NB4 (cell line): Measurements from ENCODE around the gene DIS3L.

Experiments used
- DNase-seq: peaks from one replicate; pipeline ENCODE4 v3.0.0; 2010; ENCODE audit warnings: low read depth
- H3K4me3 ChIP-seq: one replicate; pipeline ENCODE4 v1.5.1; 2011; ENCODE audit warnings: mild to moderate bottlenecking, low read depth, low read length, moderate library complexity
- MAX ChIP-seq: IDR thresholded peaks from 2 replicates; pipeline ENCODE4 v1.6.1; 2011; ENCODE audit warnings: low read depth, low read length
- MYC ChIP-seq: IDR thresholded peaks from 2 replicates; pipeline ENCODE4 v1.6.1; 2011; ENCODE audit warnings: low read depth, low read length
- POLR2A ChIP-seq: IDR thresholded peaks from 2 replicates; pipeline ENCODE4 v1.6.1; 2011; ENCODE audit warnings: mild to moderate bottlenecking; ENCODE audit not compliant: insufficient read length; ENCODE audit errors: extremely low read depth
- TF ChIP-seq, protein P1 (sequence below): IDR thresholded peaks from one replicate; pipeline ENCODE4 v1.5.1; 2012; ENCODE audit warnings: low read depth, low read length

Gene DIS3L

DNA sequence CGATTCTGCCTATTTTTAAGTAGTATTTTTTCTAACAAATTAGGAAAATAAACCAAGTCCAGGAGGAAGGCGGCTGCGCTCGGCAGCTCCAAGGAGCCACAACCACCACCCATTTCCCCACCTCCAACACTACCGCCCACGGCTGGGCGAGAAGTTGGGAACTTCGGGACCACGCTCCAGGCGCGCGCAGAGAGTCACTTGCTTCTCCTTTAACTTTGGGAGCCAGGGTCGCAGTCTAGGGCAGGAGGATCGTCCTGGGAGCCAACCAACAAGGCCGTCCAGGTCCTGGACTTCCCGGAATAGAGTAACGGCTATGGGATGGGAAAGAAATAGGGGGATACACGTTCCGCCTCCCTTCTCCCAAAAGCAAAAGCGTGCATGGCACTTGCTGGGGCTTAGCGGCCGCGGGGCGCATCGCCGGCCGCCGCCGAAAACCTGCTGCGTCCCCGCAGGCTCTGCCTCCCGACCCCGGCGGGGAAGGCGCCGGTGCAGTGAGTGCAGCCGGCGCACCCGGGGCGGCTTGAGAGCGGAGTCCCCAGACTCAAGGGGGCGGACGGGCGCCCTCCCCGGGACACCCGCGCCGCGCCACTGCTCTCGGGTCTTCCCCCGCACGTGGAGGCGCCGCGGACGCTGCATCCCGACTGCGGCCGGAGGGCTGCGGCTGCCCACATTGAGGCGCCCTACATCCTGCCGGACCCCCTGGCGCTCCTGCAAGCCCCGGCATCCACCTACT is 40.5 kb upstream of the DIS3L start:
- DNase-seq, result peak; percentile 51
- peak overlapping the region; percentile 16 for H3K4me3 ChIP-seq
- TF ChIP-seq, protein P1, sequence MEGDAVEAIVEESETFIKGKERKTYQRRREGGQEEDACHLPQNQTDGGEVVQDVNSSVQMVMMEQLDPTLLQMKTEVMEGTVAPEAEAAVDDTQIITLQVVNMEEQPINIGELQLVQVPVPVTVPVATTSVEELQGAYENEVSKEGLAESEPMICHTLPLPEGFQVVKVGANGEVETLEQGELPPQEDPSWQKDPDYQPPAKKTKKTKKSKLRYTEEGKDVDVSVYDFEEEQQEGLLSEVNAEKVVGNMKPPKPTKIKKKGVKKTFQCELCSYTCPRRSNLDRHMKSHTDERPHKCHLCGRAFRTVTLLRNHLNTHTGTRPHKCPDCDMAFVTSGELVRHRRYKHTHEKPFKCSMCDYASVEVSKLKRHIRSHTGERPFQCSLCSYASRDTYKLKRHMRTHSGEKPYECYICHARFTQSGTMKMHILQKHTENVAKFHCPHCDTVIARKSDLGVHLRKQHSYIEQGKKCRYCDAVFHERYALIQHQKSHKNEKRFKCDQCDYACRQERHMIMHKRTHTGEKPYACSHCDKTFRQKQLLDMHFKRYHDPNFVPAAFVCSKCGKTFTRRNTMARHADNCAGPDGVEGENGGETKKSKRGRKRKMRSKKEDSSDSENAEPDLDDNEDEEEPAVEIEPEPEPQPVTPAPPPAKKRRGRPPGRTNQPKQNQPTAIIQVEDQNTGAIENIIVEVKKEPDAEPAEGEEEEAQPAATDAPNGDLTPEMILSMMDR, result no peak
- TF ChIP-seq MAX, result no peak
- no peak for TF ChIP-seq MYC
- TF ChIP-seq POLR2A, result no peak

DNA sequence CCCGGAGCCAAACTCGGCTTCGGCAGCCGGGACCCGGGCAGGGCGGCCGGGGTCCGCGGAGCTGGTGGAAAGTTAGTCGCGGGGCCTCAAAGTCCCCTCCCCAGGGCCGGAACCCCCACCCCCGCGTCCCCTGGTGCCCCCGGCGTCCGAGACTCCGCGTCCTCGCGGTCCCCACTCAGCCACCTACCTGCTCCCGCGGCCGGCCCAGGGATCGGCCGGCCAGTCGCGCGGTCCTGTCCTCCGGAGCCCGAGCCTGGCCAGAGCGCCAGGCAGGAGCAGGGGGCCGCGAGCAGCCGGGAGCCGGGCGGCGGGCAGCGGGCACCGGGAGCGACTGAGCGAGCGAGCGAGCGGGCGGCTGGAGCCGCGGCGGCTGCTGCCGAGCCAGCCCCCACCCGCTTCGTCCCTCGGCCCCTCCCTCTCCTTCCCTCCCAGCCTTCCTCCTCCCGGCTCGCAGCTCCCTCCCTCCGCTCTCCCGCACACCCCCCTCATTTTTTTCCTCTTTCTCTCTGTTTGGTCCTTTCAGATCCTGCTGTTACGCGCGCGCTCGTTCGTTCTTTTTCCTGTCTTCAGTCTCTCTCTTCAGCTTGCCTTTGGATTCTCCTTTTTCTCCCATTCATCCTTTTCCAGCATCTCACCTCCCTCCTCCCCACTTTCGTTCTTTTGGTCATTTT is 39.8 kb upstream of the DIS3L start, which contains the start of gene MEGF11:
MEGF11 (minus strand) TSS at position 333 of the 671 bp plus-strand sequence. CDS start 125,347 bp downstream, outside the sequence.
- peak; percentile 24 for DNase-seq
- TF ChIP-seq POLR2A (no peak), MYC (no peak), MAX (no peak)
- TF ChIP-seq, protein P1, result no peak
- H3K4me3 ChIP-seq, result peak within 1 kb of the TSS; percentile 16

DNA sequence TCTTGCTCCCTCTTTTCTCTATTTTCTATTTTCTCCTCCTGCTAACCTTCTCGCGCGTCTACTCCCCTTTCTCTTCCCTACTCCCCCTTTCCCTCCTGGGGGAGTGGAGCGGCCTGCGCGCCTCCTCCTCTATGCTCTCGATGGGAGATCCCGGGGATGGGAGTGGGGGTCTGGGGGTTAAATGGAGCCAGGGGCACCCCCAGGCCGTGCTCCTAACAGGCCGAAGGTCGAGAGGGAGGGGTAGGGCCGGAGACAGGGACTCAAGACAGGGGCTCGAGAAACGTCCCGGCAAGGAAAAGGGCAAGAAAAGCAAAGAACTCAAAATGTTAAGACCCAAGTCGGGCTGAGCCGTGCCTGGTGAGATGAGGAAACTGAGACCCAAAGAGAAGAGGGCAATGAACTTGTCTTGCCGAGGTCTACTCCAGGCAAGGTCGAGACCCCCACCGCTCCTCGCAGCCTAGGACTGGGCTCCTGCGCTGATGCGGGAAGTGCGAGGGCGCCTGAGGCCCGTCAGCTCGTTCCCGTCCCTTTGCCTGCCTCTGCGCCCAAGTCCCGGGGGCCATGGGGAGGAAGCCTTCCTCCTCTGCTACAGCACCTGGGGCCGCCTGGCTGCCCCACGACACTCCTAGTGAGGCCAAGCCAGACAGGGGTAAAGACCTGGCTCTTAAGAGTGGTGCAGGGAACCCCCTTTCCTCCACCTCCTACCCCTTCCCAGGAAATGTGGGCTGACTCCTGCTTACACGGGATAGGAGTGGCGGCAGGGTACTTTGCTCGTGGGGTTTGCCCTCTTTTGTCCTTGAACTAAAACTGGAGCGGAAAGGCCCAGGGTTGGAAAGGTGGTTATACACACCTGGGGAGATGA is 39.0 kb upstream of the DIS3L start:
- H3K4me3 ChIP-seq, result no peak overlapping the region
- no peak for DNase-seq
- no peak for TF ChIP-seq POLR2A
- TF ChIP-seq MYC, result no peak
- TF ChIP-seq, protein P1, result no peak
- no peak for TF ChIP-seq MAX

GRCh38 chr15:66254951-66255676 is 38.3 kb upstream of the DIS3L start:
- DNase-seq, result no peak
- no peak overlapping the region for H3K4me3 ChIP-seq
- no peak for TF ChIP-seq MAX
- TF ChIP-seq, protein P1, result no peak
- TF ChIP-seq MYC, result no peak
- TF ChIP-seq POLR2A, result no peak

- no peak overlapping the region for H3K4me3 ChIP-seq
- no peak for TF ChIP-seq MAX
- no peak for TF ChIP-seq MYC
- TF ChIP-seq POLR2A, result no peak
- TF ChIP-seq, protein P1, result no peak
- no peak for DNase-seq
Measured at GRCh38 chr15:66256692-66257091, 36.7 kb upstream of the DIS3L start.
